GM12878 (cell line): ENCODE data around the gene UTP14C.
A peak's percentile ranks its signal among the peaks of the same experiment; 100 is the strongest.

Experiments used
- BRCA1 ChIP-seq: IDR thresholded peaks from 2 replicates; pipeline ENCODE4 v1.6.1; 2011; ENCODE audit warnings: low read depth, low read length, improper control_type of control experiment
- ESRRA ChIP-seq: IDR thresholded peaks from 2 replicates; pipeline ENCODE4 v1.6.1; 2012; ENCODE audit warnings: mild to moderate bottlenecking, low read length, improper control_type of control experiment
- GABPA ChIP-seq: IDR thresholded peaks from 2 replicates; pipeline ENCODE4 v1.6.1; 2014; ENCODE audit warnings: antibody characterized with exemption, low read depth, mild to moderate bottlenecking, inconsistent platforms
- NFXL1 ChIP-seq: fragments of 450-650 bp; IDR thresholded peaks from 2 replicates; pipeline ENCODE4 v1.6.1; 2017; ENCODE audit warnings: antibody characterized with exemption, mild to moderate bottlenecking, borderline replicate concordance
- STAT1 ChIP-seq: fragments of 450-650 bp; conservative IDR thresholded peaks from 2 replicates; pipeline ENCODE4 v1.6.1; 2014; ENCODE audit warnings: antibody characterized with exemption, mild to moderate bottlenecking
- TAF1 ChIP-seq: IDR thresholded peaks from 2 replicates; pipeline ENCODE4 v1.6.1; 2011; ENCODE audit warnings: mild to moderate bottlenecking, low read depth, low read length, borderline replicate concordance
- ZSCAN29 ChIP-seq: fragments of 450-650 bp; IDR thresholded peaks from 2 replicates; pipeline ENCODE4 v1.6.1; 2017; ENCODE audit warnings: mild to moderate bottlenecking, moderate library complexity
- TF ChIP-seq, protein P1 (sequence below): IDR thresholded peaks from 2 replicates; pipeline ENCODE4 v1.6.1; 2012; ENCODE audit warnings: mild to moderate bottlenecking, low read depth, low read length
- TF ChIP-seq, protein P2 (sequence below): fragments of 450-650 bp; IDR thresholded peaks from 2 replicates; pipeline ENCODE4 v1.6.1; 2016; ENCODE audit warnings: mild to moderate bottlenecking
- TF ChIP-seq, protein P3 (sequence below), 3 experiments: IDR thresholded peaks in 2 of 3; conservative IDR thresholded peaks in 1 of 3; 2 replicates each; pipeline ENCODE4 v1.5.1; 2011; ENCODE audit warnings: low read depth in 3 of 3, low read length in 3 of 3, mild to moderate bottlenecking in 3 of 3, control low read depth in 2 of 3, moderate library complexity in 2 of 3, inconsistent platforms in 1 of 3, mixed read lengths in 1 of 3; ENCODE audit not compliant: control insufficient read depth in 2 of 3, insufficient read depth in 1 of 3; ENCODE audit errors: extremely low read depth in 1 of 3
- TF ChIP-seq, protein P4 (sequence below): fragments of 450-650 bp; IDR thresholded peaks from 2 replicates; pipeline ENCODE4 v1.6.1; 2014; ENCODE audit warnings: mild to moderate bottlenecking
- TF ChIP-seq, protein P5 (sequence below): IDR thresholded peaks from 2 replicates; pipeline ENCODE4 v1.6.1; 2012; ENCODE audit warnings: low read depth, low read length, improper control_type of control experiment

DNA sequence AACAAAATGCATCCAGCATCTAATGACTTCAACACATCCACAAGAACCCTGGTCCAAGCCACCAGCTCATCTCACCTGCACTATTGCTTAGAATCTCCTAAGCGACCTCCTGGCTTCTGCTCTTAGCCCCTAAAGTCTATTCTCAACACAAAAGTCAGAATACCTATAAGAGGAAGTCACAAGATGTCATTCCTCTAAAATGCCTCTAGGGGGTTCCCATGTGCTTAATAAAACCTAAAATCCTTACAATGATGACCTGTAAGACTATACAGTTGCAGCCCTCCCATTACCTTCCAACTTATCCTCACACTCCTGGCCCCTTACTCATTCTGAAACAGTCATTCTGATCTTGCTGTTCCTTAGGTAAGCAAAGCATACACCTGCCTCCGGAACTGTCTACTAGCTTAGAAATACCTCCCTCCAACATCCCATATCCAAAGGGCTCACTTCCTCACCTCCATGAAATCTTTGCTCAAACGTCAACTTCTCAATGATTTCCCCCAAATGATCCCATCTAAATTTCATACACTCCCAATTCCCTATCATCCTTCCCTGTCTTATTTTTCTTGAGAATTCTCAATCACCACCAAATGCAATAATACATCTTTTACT, 23.3 kb upstream of the UTP14C start:
- TF ChIP-seq, protein P1, sequence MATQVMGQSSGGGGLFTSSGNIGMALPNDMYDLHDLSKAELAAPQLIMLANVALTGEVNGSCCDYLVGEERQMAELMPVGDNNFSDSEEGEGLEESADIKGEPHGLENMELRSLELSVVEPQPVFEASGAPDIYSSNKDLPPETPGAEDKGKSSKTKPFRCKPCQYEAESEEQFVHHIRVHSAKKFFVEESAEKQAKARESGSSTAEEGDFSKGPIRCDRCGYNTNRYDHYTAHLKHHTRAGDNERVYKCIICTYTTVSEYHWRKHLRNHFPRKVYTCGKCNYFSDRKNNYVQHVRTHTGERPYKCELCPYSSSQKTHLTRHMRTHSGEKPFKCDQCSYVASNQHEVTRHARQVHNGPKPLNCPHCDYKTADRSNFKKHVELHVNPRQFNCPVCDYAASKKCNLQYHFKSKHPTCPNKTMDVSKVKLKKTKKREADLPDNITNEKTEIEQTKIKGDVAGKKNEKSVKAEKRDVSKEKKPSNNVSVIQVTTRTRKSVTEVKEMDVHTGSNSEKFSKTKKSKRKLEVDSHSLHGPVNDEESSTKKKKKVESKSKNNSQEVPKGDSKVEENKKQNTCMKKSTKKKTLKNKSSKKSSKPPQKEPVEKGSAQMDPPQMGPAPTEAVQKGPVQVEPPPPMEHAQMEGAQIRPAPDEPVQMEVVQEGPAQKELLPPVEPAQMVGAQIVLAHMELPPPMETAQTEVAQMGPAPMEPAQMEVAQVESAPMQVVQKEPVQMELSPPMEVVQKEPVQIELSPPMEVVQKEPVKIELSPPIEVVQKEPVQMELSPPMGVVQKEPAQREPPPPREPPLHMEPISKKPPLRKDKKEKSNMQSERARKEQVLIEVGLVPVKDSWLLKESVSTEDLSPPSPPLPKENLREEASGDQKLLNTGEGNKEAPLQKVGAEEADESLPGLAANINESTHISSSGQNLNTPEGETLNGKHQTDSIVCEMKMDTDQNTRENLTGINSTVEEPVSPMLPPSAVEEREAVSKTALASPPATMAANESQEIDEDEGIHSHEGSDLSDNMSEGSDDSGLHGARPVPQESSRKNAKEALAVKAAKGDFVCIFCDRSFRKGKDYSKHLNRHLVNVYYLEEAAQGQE, result no peak
- no peak for TF ChIP-seq BRCA1
- TF ChIP-seq, protein P2, sequence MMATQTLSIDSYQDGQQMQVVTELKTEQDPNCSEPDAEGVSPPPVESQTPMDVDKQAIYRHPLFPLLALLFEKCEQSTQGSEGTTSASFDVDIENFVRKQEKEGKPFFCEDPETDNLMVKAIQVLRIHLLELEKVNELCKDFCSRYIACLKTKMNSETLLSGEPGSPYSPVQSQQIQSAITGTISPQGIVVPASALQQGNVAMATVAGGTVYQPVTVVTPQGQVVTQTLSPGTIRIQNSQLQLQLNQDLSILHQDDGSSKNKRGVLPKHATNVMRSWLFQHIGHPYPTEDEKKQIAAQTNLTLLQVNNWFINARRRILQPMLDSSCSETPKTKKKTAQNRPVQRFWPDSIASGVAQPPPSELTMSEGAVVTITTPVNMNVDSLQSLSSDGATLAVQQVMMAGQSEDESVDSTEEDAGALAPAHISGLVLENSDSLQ, result no peak
- no peak for TF ChIP-seq ESRRA
- TF ChIP-seq GABPA, result no peak
- TF ChIP-seq, protein P3, sequence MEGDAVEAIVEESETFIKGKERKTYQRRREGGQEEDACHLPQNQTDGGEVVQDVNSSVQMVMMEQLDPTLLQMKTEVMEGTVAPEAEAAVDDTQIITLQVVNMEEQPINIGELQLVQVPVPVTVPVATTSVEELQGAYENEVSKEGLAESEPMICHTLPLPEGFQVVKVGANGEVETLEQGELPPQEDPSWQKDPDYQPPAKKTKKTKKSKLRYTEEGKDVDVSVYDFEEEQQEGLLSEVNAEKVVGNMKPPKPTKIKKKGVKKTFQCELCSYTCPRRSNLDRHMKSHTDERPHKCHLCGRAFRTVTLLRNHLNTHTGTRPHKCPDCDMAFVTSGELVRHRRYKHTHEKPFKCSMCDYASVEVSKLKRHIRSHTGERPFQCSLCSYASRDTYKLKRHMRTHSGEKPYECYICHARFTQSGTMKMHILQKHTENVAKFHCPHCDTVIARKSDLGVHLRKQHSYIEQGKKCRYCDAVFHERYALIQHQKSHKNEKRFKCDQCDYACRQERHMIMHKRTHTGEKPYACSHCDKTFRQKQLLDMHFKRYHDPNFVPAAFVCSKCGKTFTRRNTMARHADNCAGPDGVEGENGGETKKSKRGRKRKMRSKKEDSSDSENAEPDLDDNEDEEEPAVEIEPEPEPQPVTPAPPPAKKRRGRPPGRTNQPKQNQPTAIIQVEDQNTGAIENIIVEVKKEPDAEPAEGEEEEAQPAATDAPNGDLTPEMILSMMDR (IDR thresholded peaks at IDR 0.05 in 2 of 3, conservative IDR thresholded peaks at IDR 0.05 in 1 of 3; ENCODE audit: control insufficient read depth in 2 of 3, extremely low read depth in 1 of 3, insufficient read depth in 1 of 3, low read depth in 3 of 3, low read length in 3 of 3), result peak; percentile 68 to 72 (median 70)
- no peak for TF ChIP-seq NFXL1
- TF ChIP-seq, protein P4, sequence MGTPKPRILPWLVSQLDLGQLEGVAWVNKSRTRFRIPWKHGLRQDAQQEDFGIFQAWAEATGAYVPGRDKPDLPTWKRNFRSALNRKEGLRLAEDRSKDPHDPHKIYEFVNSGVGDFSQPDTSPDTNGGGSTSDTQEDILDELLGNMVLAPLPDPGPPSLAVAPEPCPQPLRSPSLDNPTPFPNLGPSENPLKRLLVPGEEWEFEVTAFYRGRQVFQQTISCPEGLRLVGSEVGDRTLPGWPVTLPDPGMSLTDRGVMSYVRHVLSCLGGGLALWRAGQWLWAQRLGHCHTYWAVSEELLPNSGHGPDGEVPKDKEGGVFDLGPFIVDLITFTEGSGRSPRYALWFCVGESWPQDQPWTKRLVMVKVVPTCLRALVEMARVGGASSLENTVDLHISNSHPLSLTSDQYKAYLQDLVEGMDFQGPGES, result no peak
- no peak for TF ChIP-seq TAF1
- no peak for TF ChIP-seq ZSCAN29
- TF ChIP-seq, protein P5, sequence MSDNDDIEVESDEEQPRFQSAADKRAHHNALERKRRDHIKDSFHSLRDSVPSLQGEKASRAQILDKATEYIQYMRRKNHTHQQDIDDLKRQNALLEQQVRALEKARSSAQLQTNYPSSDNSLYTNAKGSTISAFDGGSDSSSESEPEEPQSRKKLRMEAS, result no peak
- no peak for TF ChIP-seq STAT1
